Ovary (tissue), 9 donors: ENCODE data around the gene FAM53B. TPM values are rescaled to one million over a fixed set of nuclear protein-coding genes. Genes with fewer than 3 reads are reported as not detected.

Source experiments
- DNase-seq, 5 donors: peaks; one replicate each; pipeline ENCODE4 v3.0.0-alpha.2; 2019 to 2020
- H3K27ac ChIP-seq, 2 donors: fragments of 200-600 bp; one replicate each; pipeline versions ENCODE4 v1.5.1 to v1.8.0; 2019 to 2022
- H3K27me3 ChIP-seq: fragments of 200-600 bp; one replicate; pipeline ENCODE4 v1.8.0; 2022
- H3K36me3 ChIP-seq: fragments of 200-600 bp; sonication (generic); one replicate; pipeline ENCODE4 v1.5.1; 2019
- H3K4me1 ChIP-seq: one replicate; pipeline ENCODE4 v1.8.1; 2013; ENCODE audit warnings: mild to moderate bottlenecking, moderate library complexity; ENCODE audit not compliant: insufficient read depth
- H3K4me3 ChIP-seq: fragments of 200-600 bp; sonication (generic); one replicate; pipeline ENCODE4 v1.5.1; 2017
- H3K9me3 ChIP-seq, 2 donors: fragments of 200-600 bp in 1 of 2; sonication (generic) in 1 of 2; one replicate each; pipeline versions ENCODE4 v1.5.1 to v1.8.1; 2013 to 2019; ENCODE audit warnings: mild to moderate bottlenecking in 1 of 2, moderate library complexity in 1 of 2
- CTCF ChIP-seq, 3 donors: fragments of 450-650 bp in 2 of 3; fragments of 200-600 bp in 1 of 3; IDR thresholded peaks; one replicate each; pipeline versions ENCODE4 v1.5.1 to v1.8.0; 2016 to 2022; ENCODE audit warnings: antibody characterized with exemption in 3 of 3, mild to moderate bottlenecking in 1 of 3
- EP300 ChIP-seq: sonication (generic); formaldehyde crosslinking; IDR thresholded peaks from one replicate; pipeline ENCODE4 v1.6.1; 2017; ENCODE audit warnings: antibody characterized with exemption
- POLR2A ChIP-seq: fragments of 450-650 bp; IDR thresholded peaks from one replicate; pipeline ENCODE4 v1.6.1; 2017; ENCODE audit warnings: antibody characterized with exemption, mild to moderate bottlenecking, moderate library complexity
- WGBS, 3 donors: extraction: QIAGEN DNeasy Blood & Tissue Kit in 1 of 3; methylation state at CpG; one replicate each; pipeline versions ENCODE4 v1.1.5 to v1.1.7; 2013 to 2017; 5-methylcytosine and 5-hydroxymethylcytosine counted together
- intact Hi-C, 4 donors: fragments of 100-400 bp; cut with DNase I; formaldehyde crosslinking; loops; one replicate each; pipeline versions ENCODE4 v1.11.0 to v1.15.1; 2022 to 2023
- polyA plus RNA-seq, 2 donors: library from polyadenylated mRNA; stranded (reverse); fragments of 200-250 nt in 1 of 2; fragments of 350-450 nt in 1 of 2; fragmentation: Illumina TruSeq in 1 of 2; extraction: RNeasy Lipid Tissue Mini Kit (QIAGEN cat#74804) in 1 of 2; gene quantifications; one replicate each; pipeline ENCODE4 v1.2.3, GENCODE V29; 2013 to 2014
- total RNA-seq, 7 donors: library from RNA; depleted of rRNA in 2 of 7; stranded (reverse); fragments of >200 nt in 2 of 7; fragmentation: NEBNext Ultra II Directional in 3 of 7; extraction: Animal tissue kit (Norgen Biotek cat#: 25700) in 3 of 7; gene quantifications; one replicate each; pipeline versions ENCODE4 v1.1.0 to v1.2.4, GENCODE V29; 2016 to 2023
- donor health status: DM: no; HTN: no; CAD: no; lungs with moderate emphysema.
- donor health status: DM: no; HTN: no; CAD: no.
- donor health status: Bipolar disorder and iron deficiency.
- donor health status: DM: yes; HTN: yes; CAD: no.
- donor health status: DM: no; HTN: no; CAD: no.
- donor health status: DM: yes; HTN: yes; CAD: no.

The FAM53B gene
- total and polyA plus RNA-seq, 9 donors, result 9.7 to 77.6 (median 45.5) TPM

GRCh38 chr10:124629415-124629814, 114.8 kb downstream of the FAM53B start:
- intact Hi-C loops, result loop anchor here in 2 of 4 donors (10.0 kb wide), 3 partner anchors 85 to 735 kb away; no protein-coding TSS in a partner anchor
- peaks cover 39% of the 10 kb centered on the region for H3K4me1 ChIP-seq

GRCh38 chr10:124628676-124629021, 115.5 kb downstream of the FAM53B start:
- WGBS, 3 donors, result 87 to 89% (median 89%) methylated on average over 8 to 9 of the region's 9 CpGs
- peak overlapping the region in 1 of 2 donors; percentile 12 for H3K27ac ChIP-seq

More at GRCh38 chr10:124629415-124629814, 114.8 kb downstream of the FAM53B start:
- Histone ChIP-seq H3K4me3 (no peak overlapping the region), H3K9me3 (no peaks in the 10 kb centered on the region), H3K36me3 (no peaks in the 10 kb centered on the region), H3K27me3 (no peaks in the 10 kb centered on the region), H3K27ac (peak overlapping the region in 1 of 2 donors; percentile 24)
- TF ChIP-seq CTCF (IDR thresholded peaks at IDR 0.05) (no peak), EP300 (no peak), POLR2A (no peak)
- WGBS, 3 donors, result 58 to 70% (median 58%) methylated on average over 6 of the region's 6 CpGs
- no peak for DNase-seq

GRCh38 chr10:124627866-124628675, 116.1 kb downstream of the FAM53B start:
- Histone ChIP-seq H3K36me3 (no peaks in the 10 kb centered on the region), H3K27me3 (no peaks in the 10 kb centered on the region), H3K9me3 (no peaks in the 10 kb centered on the region), H3K27ac (peak overlapping the region in 1 of 2 donors; percentile 12), H3K4me1 (peaks cover 39% of the 10 kb centered on the region), H3K4me3 (no peak overlapping the region)
- no peak for TF ChIP-seq CTCF (IDR thresholded peaks at IDR 0.05)
- TF ChIP-seq EP300, result no peak
- no peak for TF ChIP-seq POLR2A
- intact Hi-C loops, result loop anchor here in 2 of 4 donors (10.0 kb wide), 3 partner anchors 83 to 737 kb away; no protein-coding TSS in a partner anchor
- no peak for DNase-seq
- 51 to 55% (median 53%) methylated on average over 11 to 12 of the region's 12 CpGs for WGBS, 3 donors

More at GRCh38 chr10:124628676-124629021, 115.5 kb downstream of the FAM53B start:
- Histone ChIP-seq H3K4me1 (peaks cover 39% of the 10 kb centered on the region), H3K27me3 (no peaks in the 10 kb centered on the region), H3K4me3 (no peak overlapping the region), H3K9me3 (no peaks in the 10 kb centered on the region), H3K36me3 (no peaks in the 10 kb centered on the region)
- no peak for DNase-seq
- no peak for TF ChIP-seq POLR2A
- TF ChIP-seq EP300, result no peak
- intact Hi-C loops, result loop anchor here in 2 of 4 donors (10.0 kb wide), 3 partner anchors 84 to 736 kb away; no protein-coding TSS in a partner anchor

- 79 to 89% (median 80%) methylated on average over 13 of the region's 13 CpGs for WGBS, 3 donors
- TF ChIP-seq EP300 (no peak), CTCF (IDR thresholded peaks at IDR 0.05) (no peak), POLR2A (no peak)
- DNase-seq, result no peak
- H3K36me3 ChIP-seq, result no peaks in the 10 kb centered on the region
- no peaks in the 10 kb centered on the region for H3K9me3 ChIP-seq
- no peak overlapping the region for H3K27ac ChIP-seq
- intact Hi-C loops, result loop anchor here in 2 of 4 donors (10.0 kb wide), 3 partner anchors 82 to 738 kb away; no protein-coding TSS in a partner anchor
- H3K4me1 ChIP-seq, result peaks cover 30% of the 10 kb centered on the region
- no peak overlapping the region for H3K4me3 ChIP-seq
- no peaks in the 10 kb centered on the region for H3K27me3 ChIP-seq
These were observed 117.3 kb downstream of the FAM53B start for GRCh38 chr10:124626759-124627380.
